HepG2 (cell line): ENCODE data around the gene TMEM151A. TPM values are rescaled to one million over a fixed set of nuclear protein-coding genes. Genes with fewer than 3 reads are reported as not detected.

Source experiments
- ATAC-seq: fragments of 200-7000 bp; cut with Tn5 transposase; 3 replicates; pipeline ENCODE4 v1.9.1; 2020; ENCODE audit warnings: mild to moderate bottlenecking, moderate library complexity
- BruUV-seq: library from RNA; stranded (reverse); fragments of 400-500 nt; replicated peaks from 2 replicates; lab custom pipeline; 2021; lab: Mats Ljungman, UMichigan
- CTCF ChIA-PET: fragments of 300-600 bp; formaldehyde crosslinking; extraction: SDS; loops from one replicate; lab custom pipeline; 2021; ENCODE audit warnings: low total read pairs, inconsistent platforms, low intra/inter-chr PET ratio; lab: Yijun Ruan, JAX
- POLR2A ChIA-PET: fragments of 350-600 bp; sonication (Branson Sonifier 250); formaldehyde crosslinking; loops from one replicate; lab custom pipeline; 2020; ENCODE audit warnings: antibody characterized with exemption, inconsistent platforms; lab: Yijun Ruan, JAX
- DNase-seq: peaks from one replicate; pipeline ENCODE4 v3.0.0-alpha.2; 2015; ENCODE audit warnings: low spot score
- FAIRE-seq: peaks from 3 replicates; lab custom pipeline; 2011; peaks lifted over from hg19 to GRCh38; lab: Jason Lieb, UNC
- H2AFZ ChIP-seq: one replicate; pipeline ENCODE4 v1.6.1; 2011; ENCODE audit warnings: low read length, inconsistent platforms
- H3K27ac ChIP-seq: fragments of 300-600 bp; 3 replicates; pipeline ENCODE4 v1.8.0; 2011; ENCODE audit warnings: mixed run types, mild to moderate bottlenecking, mixed read lengths, low read length, inconsistent platforms; ENCODE audit not compliant: insufficient read depth; ENCODE audit errors: extremely low read length
- H3K27me3 ChIP-seq, 2 experiments: fragments of 200-600 bp in 1 of 2; 2 replicates in 1 of 2; 3 replicates in 1 of 2; pipeline versions ENCODE4 v1.6.0 to v1.8.0; 2011; ENCODE audit warnings: low read length in 2 of 2, mild to moderate bottlenecking in 2 of 2, moderate library complexity in 2 of 2, inconsistent platforms in 1 of 2; ENCODE audit not compliant: insufficient read depth in 2 of 2, control insufficient read depth in 1 of 2
- H3K36me3 ChIP-seq, 2 experiments: fragments of 200-600 bp in 1 of 2; replicated peaks in 1 of 2; 2 replicates in 1 of 2; 3 replicates in 1 of 2; pipeline versions ENCODE4 v1.5.1 to v1.8.0; 2011; ENCODE audit warnings: low read length in 2 of 2, inconsistent platforms in 1 of 2; ENCODE audit not compliant: insufficient read depth in 2 of 2, control insufficient read depth in 1 of 2
- H3K4me1 ChIP-seq: 2 replicates; pipeline ENCODE4 v1.5.1; 2012; ENCODE audit warnings: low read length, inconsistent platforms; ENCODE audit not compliant: insufficient read depth
- H3K4me2 ChIP-seq: 2 replicates; pipeline ENCODE4 v1.6.0; 2011; ENCODE audit warnings: low read depth, low read length, inconsistent platforms
- H3K4me3 ChIP-seq, 3 experiments: fragments of 200-600 bp in 1 of 3; sonication (generic), shearing (Covaris generic) in 1 of 3; replicated peaks in 1 of 3; 2 replicates each; pipeline ENCODE4 v1.5.1; 2011 to 2016; ENCODE audit warnings: low read length in 3 of 3, inconsistent platforms in 2 of 3, low read depth in 2 of 3, mild to moderate bottlenecking in 2 of 3, control low read depth in 1 of 3, mixed read lengths in 1 of 3; ENCODE audit not compliant: insufficient read depth in 1 of 3
- H3K79me2 ChIP-seq: one replicate; pipeline ENCODE4 v1.6.1; 2011; ENCODE audit warnings: low read length, inconsistent platforms; ENCODE audit not compliant: insufficient read depth
- H3K9ac ChIP-seq: 2 replicates; pipeline ENCODE4 v1.6.0; 2011; ENCODE audit warnings: mild to moderate bottlenecking, low read depth, low read length, inconsistent platforms; ENCODE audit not compliant: insufficient read depth
- H3K9me3 ChIP-seq: 2 replicates; pipeline ENCODE4 v1.5.1; 2012; ENCODE audit warnings: mild to moderate bottlenecking, low read length
- H4K20me1 ChIP-seq: 2 replicates; pipeline ENCODE4 v1.6.0; 2011; ENCODE audit warnings: inconsistent platforms, mild to moderate bottlenecking, low read length, moderate library complexity; ENCODE audit not compliant: insufficient read depth
- CENPT ChIP-seq: sonication (generic); formaldehyde crosslinking; IDR thresholded peaks from 2 replicates; pipeline ENCODE4 v1.8.0; 2022; ENCODE audit warnings: low read depth, mild to moderate bottlenecking, moderate library complexity, missing genetic modification reagents
- HDAC2 ChIP-seq: sonication (generic); formaldehyde crosslinking; IDR thresholded peaks from 2 replicates; pipeline ENCODE4 v1.4.0; 2020; ENCODE audit warnings: missing genetic modification reagents
- IKZF5 ChIP-seq: IDR thresholded peaks from 2 replicates; pipeline ENCODE4 v1.6.1; 2018; ENCODE audit warnings: missing genetic modification reagents, mild to moderate bottlenecking, missing compliant biosample characterization
- KIAA2018 ChIP-seq: sonication (generic); formaldehyde crosslinking; IDR thresholded peaks from 2 replicates; pipeline ENCODE4 v1.5.0; 2020; ENCODE audit warnings: mild to moderate bottlenecking, missing genetic modification reagents, borderline replicate concordance
- KMT2A ChIP-seq: sonication (generic); formaldehyde crosslinking; IDR thresholded peaks from 2 replicates; pipeline ENCODE4 v1.4.0; 2020; ENCODE audit warnings: missing genetic modification reagents
- KMT2B ChIP-seq: IDR thresholded peaks from 2 replicates; pipeline ENCODE4 v1.6.1; 2016; ENCODE audit warnings: missing genetic modification reagents, missing compliant biosample characterization
- PCBP2 ChIP-seq: fragments of 200-400 bp; formaldehyde crosslinking; optimal IDR thresholded peaks from 2 replicates; pipeline ENCODE3; 2018; ENCODE audit warnings: low read length, low read depth; ENCODE audit not compliant: poor library complexity, severe bottlenecking
- TBX2 ChIP-seq: sonication (generic); formaldehyde crosslinking; IDR thresholded peaks from 2 replicates; pipeline ENCODE4 v1.5.0; 2020; ENCODE audit warnings: missing genetic modification reagents, mild to moderate bottlenecking, borderline replicate concordance
- ZNF101 ChIP-seq: sonication (generic); formaldehyde crosslinking; IDR thresholded peaks from 2 replicates; pipeline ENCODE4 v1.4.0; 2020; ENCODE audit warnings: mild to moderate bottlenecking, low read depth, missing genetic modification reagents, borderline replicate concordance
- ZNF331 ChIP-seq: sonication (generic); formaldehyde crosslinking; IDR thresholded peaks from 2 replicates; pipeline ENCODE4 v1.4.0; 2020; ENCODE audit warnings: missing genetic modification reagents
- ZNF446 ChIP-seq: sonication (generic); formaldehyde crosslinking; IDR thresholded peaks from 2 replicates; pipeline ENCODE4 v1.5.0; 2020; ENCODE audit warnings: mild to moderate bottlenecking, missing genetic modification reagents
- ZNF597 ChIP-seq: sonication (generic); formaldehyde crosslinking; IDR thresholded peaks from 2 replicates; pipeline ENCODE4 v1.5.0; 2020; ENCODE audit warnings: missing genetic modification reagents
- WGBS: methylation state at CpG from one replicate; pipeline ENCODE4 v1.1.6; 2017; ENCODE audit warnings: low lambda C conversion rate; 5-methylcytosine and 5-hydroxymethylcytosine counted together
- in situ Hi-C: cut with HindIII; loops from 2 replicates; pipeline ENCODE4 v1.10.0; 2017; ENCODE audit warnings: low pct_unique_long_range_greater_than_20kb; ENCODE audit not compliant: extremely low pct_ligation_motif_present
- intact Hi-C: fragments of 100-400 bp; cut with micrococcal nuclease; formaldehyde crosslinking; loops from one replicate; pipeline ENCODE4 v1.10.0; 2022; ENCODE audit not compliant: unreplicated experiment
- polyA plus RNA-seq, 8 experiments: library from polyadenylated mRNA; depleted of rRNA in 3 of 8; stranded (reverse) in 7 of 8; unstranded in 1 of 8; fragments of >200 nt; fragmentation: Illumina TruSeq in 4 of 8; extraction: Trizol in 4 of 8; gene quantifications; 2 replicates each; pipeline versions ENCODE4 v1.2.1 to v1.2.3, GENCODE V29; 2011 to 2016; ENCODE audit warnings: low read depth in 4 of 8, missing spikeins in 1 of 8, mixed read lengths in 1 of 8; ENCODE audit not compliant: insufficient read depth in 1 of 8
- total RNA-seq, 5 experiments: library from RNA; depleted of rRNA; stranded (reverse); fragments of >200 nt; fragmentation: Illumina TruSeq; extraction: Trizol; gene quantifications; 2 replicates each; pipeline ENCODE4 v1.2.3, GENCODE V29; 2016; ENCODE audit warnings: low read depth in 1 of 5

The TMEM151A gene
- total and polyA plus RNA-seq, 2 of the 13 experiments (the other 11 are each of a cell fraction or from before 2014, with no cell fraction given), result 0.18 to 0.33 TPM

GRCh38 chr11:66297610-66298009 is 5.9 kb downstream of the TMEM151A start (continued):
- TF ChIP-seq KIAA2018 (CRISPR knock-in tag) (no peak), CENPT (CRISPR knock-in tag) (no peak), ZNF446 (CRISPR knock-in tag) (no peak), KMT2A (CRISPR knock-in tag) (no peak)

- Histone ChIP-seq H3K79me2 (no peaks in the 10 kb centered on the region), H3K36me3 (no peaks in the 10 kb centered on the region), H2AFZ (no peak overlapping the region), H3K9ac (no peak overlapping the region), H3K9me3 (no peaks in the 10 kb centered on the region), H3K4me3 (no peak overlapping the region), H4K20me1 (no peaks in the 10 kb centered on the region), H3K4me1 (0 out of 2 replicates have a peak, but pooled peaks cover 6% of the 10 kb centered on the region), H3K27me3 (peaks cover 3 to 19% of the 10 kb centered on the region in 2 experiments; a peak in 4 of 5 replicates), H3K4me2 (no peak overlapping the region), H3K27ac (no peak overlapping the region)
- BruUV-seq, result no TSS peak
- intact Hi-C loops (no loop called here), in situ Hi-C loops (no loop called here)
- 5% methylated on average over 3 of the region's 3 CpGs for WGBS
- ATAC-seq, result peak; percentile 20; the same call in 1 of the 3 replicates
- ChIA-PET POLR2A (interaction anchor here (2.2 kb wide), 1 partner anchor 13 kb away, joined by 10 read pairs; no protein-coding TSS in a partner anchor), CTCF (no interaction called here)
- TF ChIP-seq IKZF5 (CRISPR knock-in tag) (no peak), PCBP2 (no peak), ZNF597 (CRISPR knock-in tag) (no peak), ZNF331 (CRISPR knock-in tag) (no peak), ZNF101 (no peak), KMT2B (no peak), TBX2 (no peak), HDAC2 (CRISPR knock-in tag) (no peak)
- FAIRE-seq, result no peak
- no peak for DNase-seq
These were observed 7.5 kb downstream of the TMEM151A start for GRCh38 chr11:66299186-66299585.
